HG03060 (cell line): ENCODE measurements around the gene CALR.
A peak's percentile ranks its signal among the peaks of the same experiment; 100 is the strongest.
"Not testable (repeated sequence)": the region's sequence is repeated elsewhere in the genome, so short reads cannot be mapped to it uniquely, and the experiment has no call there.

Experiments used
- ATAC-seq: cut with Tn5 transposase; IDR thresholded peaks from one replicate; pipeline ENCODE4 v1.9.1; 2021; ENCODE audit warnings: low read depth, moderate number of reproducible peaks; ENCODE audit not compliant: unreplicated experiment

CALR gene

DNA sequence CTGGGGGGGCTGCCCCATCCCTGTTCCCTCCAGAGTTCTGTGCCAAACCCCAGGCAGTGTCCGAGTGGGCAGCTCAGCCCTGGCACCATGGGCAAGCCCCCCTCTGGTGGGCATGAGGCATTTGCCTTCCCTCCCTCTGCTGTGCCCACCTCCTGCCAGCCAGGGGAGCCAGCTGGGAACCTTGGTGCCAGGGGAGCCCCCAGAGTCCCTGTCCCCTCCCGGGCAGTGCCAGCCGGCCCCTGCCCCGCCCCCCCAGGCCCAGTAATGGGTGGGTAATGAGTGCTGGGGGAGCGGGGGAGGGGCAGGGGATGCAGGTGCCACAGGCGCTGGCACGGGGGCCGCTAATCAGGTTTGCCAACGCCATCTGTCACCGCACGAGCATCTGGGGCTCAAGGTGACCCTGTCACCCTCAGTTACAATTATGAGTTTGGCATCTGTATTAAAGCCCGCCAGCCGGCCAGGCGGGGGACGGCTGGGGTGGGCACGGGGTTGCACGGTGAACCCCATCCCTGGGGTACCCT is 36.9 kb downstream of the CALR start:
- no peak for ATAC-seq

DNA sequence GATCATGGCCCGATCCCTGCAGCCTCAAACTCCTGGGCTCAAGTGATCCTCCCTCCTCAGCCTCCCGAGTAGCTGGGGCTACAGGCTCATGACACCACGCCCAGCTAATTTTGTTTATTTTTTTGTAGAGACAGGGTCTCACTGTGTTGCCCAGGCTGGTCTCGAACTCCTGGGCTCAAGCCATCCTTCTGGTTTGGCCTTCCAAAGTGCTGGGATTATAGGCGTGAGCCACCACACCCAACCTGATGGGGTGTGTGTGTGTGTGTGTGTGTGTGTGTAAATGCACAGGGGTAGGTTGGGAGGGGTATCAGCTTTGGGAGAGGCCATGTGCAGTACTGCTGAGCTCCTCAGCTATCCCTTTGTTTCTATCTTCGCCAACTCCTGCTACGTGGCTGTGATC is 37.7 kb downstream of the CALR start:
- ATAC-seq = not testable (repeated sequence)

DNA sequence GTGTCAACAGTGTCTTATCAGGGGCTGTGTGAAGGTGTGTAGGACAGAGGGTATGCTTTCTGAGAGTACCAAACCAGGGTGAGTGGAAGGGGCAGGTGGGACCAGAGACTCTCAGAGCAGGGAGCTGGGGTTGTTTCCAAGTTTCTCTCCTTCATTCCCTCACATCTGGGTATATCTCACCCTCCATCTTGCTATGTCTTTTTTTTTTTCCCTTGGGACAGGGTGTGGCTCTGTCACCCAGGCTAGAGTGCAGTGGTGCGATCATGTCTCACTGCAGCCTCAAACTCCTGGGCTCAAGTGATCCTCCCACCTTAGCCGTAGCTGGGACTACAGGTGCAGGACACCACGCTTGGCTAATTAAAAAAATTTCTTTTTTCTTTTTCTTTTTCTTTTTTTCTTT is 41.6 kb downstream of the CALR start:
- ATAC-seq = no peak

DNA sequence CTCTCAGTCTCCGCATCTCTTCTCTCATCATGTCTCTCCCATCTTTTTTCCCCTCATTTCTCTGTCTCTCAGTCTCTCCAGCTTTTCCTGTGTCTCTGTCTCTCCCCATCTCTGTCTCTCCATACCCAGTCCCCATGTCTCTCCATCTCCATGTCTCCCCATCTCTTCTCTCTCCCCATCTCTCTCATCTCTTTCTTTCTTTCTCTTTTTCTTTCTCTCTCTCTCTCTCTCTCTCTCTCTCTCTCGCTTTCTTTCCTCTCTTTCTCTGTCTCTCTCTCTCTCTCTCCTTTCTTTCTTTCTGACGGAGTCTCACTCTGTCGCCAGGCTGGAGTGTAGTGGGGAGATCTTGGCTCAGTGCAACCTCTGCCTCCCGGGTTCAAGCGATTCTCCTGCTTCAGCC is 44.2 kb downstream of the CALR start:
- ATAC-seq = no peak

DNA sequence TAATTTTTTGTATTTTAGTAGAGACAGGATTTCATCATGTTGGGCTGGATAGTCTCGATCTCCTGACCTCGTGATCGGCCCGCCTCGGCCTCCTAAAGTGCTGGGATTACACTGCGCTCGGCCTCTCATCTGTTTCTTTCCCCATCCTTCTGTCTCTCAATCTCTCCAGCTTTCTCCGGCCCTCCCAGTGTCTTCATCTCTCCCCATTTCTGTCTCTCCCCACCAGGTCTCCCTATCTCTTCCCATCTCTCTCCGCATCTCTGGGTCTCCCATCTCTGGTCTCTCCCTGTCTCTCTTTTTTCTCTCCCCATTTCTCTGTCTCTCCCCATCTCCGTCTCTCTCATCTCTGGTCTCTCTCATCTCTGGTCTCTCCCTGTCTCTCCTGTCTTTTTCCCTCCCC is 44.7 kb downstream of the CALR start:
- ATAC-seq = no peak

DNA sequence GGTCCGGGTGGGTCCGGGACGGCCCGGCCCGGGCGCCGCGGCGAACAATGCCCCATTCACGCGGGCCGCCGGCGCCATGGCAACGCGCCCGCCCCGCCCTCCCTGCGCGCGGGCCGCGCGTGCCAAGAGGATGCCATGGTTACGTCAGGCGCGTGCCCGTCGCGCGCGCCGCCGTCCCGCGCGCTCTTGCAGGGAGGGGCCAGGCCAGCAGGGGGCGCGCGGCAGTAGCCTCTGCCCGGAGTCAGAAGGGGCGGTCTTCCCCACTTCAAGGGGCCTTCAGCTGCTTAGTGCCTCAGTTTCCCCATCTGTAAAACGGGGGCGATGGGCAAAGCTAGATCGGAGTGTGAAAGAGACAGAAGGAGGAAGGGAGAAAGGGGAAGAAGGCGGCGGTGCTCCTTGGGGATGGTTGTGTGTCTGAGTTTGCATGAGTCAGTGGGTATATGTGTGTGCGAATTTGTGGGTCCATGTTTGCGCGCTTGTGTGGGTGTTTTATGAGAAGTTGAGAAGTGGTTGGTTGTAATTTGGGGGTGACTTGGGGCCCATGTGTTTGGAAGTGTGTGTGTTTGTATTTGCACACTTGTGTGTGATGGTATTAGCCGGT is 45.2 kb downstream of the CALR start:
- ATAC-seq = no peak

DNA sequence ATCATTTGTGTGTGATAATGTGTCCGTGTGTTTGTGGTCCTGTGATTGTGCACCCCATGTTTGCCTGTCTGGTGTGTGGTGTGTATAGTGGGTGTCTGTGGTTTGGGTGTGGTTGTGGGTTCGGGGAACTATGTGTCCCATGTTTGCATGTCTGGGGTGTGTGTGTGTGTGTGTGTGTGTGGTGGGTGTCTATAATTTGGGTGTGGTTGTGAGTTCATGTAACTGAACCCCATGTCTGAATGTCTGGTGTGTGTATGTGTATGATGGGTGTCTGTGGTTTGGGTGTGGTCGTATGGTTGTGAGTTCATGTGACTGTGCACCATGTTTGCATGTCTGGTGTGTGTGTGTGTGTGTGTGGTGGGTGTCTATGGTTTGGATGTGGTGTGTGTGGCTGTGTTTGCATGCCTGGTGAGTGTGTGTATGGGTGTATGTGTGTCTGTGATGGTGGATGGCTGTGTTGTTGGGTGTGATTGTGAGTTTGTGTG is 45.8 kb downstream of the CALR start:
- no peak for ATAC-seq

DNA sequence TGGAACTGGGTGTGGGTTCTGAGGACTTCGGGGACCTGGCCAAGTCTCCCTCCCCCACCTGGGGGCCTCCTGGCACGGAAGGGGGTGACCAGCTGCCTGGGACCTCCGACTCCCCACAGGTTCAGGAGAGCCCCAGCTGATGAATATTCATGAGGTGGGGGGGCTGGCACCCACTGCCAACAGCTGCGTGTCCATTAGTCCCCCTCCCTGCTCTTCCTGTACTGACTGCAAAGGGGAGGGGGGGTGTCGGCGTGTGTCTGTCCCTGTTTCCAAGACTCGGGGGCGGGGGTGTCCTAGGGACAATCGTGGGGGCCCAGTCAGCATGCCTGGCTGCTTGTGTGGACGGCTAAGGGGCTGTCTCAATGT is 46.3 kb downstream of the CALR start:
- ATAC-seq = no peak

DNA sequence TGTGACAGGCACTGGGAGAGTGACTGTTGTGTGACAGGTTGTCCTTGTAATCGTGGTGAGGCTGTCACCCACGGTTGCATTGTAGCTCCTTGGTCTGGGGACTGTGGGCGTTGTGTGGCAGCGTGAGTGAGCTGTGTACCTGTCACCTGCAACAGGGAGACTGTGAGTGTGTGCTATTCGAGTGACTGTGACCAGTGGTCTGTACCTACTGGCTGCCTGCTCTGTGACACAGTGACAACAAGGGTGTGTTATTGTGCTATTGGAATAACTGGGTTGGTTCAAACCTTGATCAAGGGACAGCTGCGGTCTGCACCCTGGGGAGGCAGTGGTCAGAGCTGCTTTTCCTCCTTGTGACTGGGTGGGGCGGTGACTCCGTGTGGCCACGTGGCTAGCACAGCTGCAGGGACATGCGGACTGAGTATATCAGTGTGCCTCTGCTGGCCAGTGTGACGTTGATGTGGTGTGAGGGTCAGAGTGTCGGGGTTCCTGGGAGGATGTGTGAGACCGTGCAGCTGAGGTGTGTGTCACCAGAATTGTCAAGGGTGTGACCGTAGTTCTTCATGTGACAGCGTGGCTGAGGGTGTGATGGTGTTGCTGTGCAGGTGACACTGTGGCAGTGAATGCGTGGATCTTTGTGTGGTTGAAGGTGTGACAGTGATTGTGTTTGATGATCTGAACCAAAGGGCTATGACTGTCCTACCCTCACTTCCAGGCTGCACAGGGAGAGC is 46.8 kb downstream of the CALR start:
- ATAC-seq = peak; percentile 52

DNA sequence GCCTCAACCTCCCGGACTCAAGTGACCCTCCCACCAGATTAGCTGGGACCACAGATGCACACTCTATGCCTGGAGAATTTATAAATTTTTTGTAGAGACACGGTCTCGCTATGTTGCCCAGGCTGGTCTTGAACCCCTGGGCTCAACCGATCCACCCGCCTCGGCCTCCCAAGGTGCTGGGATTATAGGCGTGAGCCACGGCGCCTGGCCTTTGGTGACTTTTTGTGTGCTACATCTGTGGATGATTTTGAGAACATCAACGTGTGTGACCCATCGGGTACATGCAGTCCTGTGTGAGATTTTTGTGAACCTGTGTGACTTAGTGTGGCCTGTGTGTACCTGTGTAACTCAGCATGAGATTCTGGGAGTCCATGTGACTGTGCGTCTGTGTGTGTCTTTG is 48.3 kb downstream of the CALR start:
- ATAC-seq = no peak

DNA sequence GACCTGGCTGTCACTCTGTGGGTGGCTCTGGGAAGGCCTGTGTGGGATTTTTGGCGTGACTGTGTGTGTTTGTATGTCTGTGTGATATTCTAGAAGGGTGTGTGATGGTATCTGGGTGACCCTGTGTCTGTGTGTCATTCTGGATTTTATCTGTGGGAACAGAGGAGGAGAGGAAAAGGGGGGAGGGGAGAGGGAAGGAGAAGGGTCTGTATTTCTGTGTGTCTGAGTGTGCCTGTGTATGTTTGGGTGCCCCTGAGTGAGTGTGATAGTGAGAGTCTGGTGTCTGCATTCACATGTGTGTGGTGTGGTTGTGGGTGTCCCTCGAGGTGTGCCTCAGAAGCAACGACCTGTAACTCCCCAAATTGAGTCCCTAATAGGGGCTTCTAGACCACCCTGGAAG is 48.8 kb downstream of the CALR start:
- ATAC-seq = no peak

DNA sequence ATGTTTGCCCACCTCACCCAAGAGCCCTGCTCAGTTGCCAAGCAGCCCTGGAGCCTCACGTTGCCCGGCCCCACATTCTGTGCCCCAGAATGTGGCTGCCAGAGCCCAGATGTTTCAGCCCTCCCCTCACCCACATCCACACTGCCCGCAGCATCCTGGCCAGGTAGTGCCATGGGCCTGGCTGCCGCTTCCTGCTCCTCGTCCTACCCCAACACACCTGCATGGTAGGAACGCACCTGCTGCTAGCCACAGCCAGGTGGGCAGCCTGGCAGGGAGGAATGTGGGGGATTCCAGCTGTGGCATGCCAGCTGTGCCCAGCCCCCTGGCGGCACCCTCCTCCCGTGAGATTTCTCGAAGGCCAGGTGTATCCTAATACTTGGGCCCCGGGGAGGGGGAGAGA is 49.4 kb downstream of the CALR start:
- no peak for ATAC-seq

DNA sequence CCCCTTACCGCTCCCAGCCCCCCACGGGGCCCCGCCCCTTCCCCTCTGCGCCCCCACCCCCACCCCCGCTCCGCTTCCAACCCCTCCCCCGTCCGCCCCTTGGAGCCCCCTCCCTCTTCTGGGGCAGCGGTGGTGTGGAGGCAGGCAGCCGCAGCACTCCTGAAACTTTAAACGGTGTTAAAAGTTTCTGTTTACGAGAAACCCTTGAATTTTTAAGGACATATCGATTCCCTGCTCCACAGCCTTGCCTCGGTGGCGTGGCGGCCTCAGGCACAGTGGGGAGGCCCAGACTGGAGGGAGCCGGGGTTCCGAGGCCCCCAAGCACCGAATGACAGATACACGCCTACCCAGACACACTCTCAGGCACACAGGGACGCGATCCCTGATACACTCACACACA is 52.0 kb downstream of the CALR start:
- no peak for ATAC-seq

DNA sequence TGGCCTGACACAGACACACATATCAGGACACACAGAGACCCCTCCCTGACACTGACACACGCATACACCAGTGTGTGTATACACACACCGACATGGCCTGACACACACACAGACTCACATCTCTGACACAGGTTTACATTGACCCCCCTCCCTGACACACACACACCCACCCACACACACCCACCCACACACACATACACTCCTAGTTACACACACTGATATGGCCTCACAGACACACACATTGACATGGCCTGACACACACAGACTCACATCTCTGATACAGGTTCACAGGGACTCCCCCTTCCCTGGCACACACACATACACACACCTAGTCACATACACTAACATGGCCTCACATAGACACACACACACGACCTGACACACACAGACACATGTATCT is 52.4 kb downstream of the CALR start:
- ATAC-seq = no peak

DNA sequence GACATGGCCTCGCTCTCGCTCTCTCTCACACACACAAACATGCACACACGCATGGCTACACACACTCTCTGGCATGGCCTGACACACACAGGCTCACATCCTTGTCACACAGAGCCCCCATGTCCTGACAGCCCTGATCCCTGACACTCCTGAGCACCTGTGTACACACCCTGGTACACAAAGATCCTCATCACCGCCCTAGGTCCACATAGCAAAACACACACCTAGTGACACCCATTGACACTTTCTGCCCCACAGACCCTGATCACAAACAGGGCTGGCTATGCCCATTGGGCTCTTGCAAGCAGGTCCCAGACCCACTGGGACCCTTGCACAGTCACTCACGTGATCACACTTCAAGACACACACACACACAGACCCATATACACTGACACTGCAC is 52.9 kb downstream of the CALR start:
- no peak for ATAC-seq

DNA sequence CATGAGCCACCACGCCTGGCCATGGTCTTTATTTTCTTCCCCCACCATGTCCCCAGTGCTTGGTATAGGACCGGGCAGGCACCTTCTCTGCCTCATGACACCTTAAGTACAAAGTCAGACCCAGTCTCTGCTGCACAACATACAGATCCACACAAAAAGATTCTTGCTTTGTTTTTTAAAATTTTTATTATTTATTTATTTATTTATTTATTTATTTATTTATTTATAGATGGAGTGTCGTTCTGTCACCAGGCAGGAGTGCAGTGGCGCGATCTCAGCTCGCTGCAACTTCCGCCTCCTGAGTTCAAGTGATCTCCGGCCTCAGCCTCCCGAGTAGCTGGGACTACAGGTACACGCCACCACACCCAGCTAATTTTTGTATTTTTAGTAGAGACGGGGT is 54.3 kb downstream of the CALR start:
- no peak for ATAC-seq

DNA sequence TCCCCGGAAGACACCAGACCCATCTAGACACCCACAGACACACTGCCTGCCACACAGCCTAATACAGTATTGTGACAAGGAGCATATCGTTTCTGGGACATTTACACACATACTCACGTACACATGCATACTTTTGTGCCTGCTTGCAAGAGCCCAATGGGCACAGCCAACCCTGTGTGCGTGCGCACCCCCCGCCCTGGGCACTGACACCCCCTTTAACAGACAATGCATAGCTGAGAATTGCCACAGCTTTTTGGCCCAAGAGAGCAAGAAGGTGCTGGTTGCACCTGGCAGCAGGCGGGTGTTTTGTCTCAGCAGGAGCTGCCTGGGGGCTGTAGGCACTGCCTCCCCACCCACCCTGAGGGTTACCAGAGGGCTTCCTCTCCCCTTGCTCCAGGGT is 55.2 kb downstream of the CALR start:
- no peak for ATAC-seq
